Immature natural killer cell (primary cell): ENCODE results near the gene FOXN3. TPM values are rescaled to one million over a fixed set of nuclear protein-coding genes. Genes with fewer than 3 reads are reported as not detected.

Experiments used
- DNase-seq, 3 donors: peaks; one replicate each; pipeline ENCODE4 v3.0.0; 2022; ENCODE audit warnings: mixed read lengths in 1 of 3
- H3K27ac Mint-ChIP-seq, 6 donors: one replicate each; pipeline ENCODE4 v1.8.0; 2020; ENCODE audit warnings: mixed read lengths in 6 of 6, mild to moderate bottlenecking in 5 of 6, inconsistent platforms in 4 of 6, moderate library complexity in 3 of 6
- H3K27me3 Mint-ChIP-seq, 3 donors: one replicate each; pipeline ENCODE4 v1.8.0; 2020 to 2021; ENCODE audit warnings: low read depth in 3 of 3, mild to moderate bottlenecking in 3 of 3, mixed read lengths in 3 of 3, moderate library complexity in 3 of 3, inconsistent platforms in 1 of 3
- H3K36me3 Mint-ChIP-seq, 3 donors: one replicate each; pipeline ENCODE4 v1.8.0; 2020; ENCODE audit warnings: mixed read lengths in 3 of 3, inconsistent platforms in 2 of 3, mild to moderate bottlenecking in 2 of 3
- H3K4me1 Mint-ChIP-seq, 2 donors: one replicate each; pipeline ENCODE4 v1.8.0; 2020; ENCODE audit warnings: inconsistent platforms in 2 of 2, mild to moderate bottlenecking in 2 of 2, mixed read lengths in 2 of 2, moderate library complexity in 1 of 2
- H3K4me3 Mint-ChIP-seq, 5 donors: one replicate each; pipeline ENCODE4 v1.8.0; 2020; ENCODE audit warnings: mild to moderate bottlenecking in 5 of 5, mixed read lengths in 5 of 5, inconsistent platforms in 3 of 5, moderate library complexity in 3 of 5
- H3K9me3 Mint-ChIP-seq, 6 donors: one replicate each; pipeline ENCODE4 v1.8.0; 2020; ENCODE audit warnings: mild to moderate bottlenecking in 6 of 6, mixed read lengths in 6 of 6, inconsistent platforms in 4 of 6, moderate library complexity in 3 of 6
- polyA plus RNA-seq, 3 donors: library from polyadenylated mRNA; unstranded; fragments of 300-500 nt; fragmentation: Illumina TruSeq; gene quantifications; one replicate each; pipeline ENCODE4 v1.2.3, GENCODE V29; 2021

The FOXN3 gene
- polyA plus RNA-seq, 3 donors from 2014 or later, result 88.6 to 150 (median 102) TPM

DNA sequence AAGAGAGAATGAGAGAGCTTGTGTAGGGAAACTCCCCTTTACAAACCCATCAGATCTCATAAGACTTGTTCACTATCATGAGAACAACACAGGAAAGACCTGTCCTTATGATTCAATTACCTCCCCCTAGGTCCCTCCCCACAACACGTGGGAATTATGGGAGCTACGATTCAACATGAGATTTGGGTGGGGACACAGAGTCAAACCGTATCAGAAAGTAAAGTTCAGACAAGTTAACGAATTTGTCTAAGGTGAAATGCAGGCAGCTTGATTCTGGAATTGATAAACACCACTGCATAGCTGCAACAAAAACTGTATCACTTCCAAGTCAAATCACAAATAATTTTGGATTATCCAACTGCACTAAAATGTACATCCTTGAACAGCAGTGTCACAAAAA is 47.4 kb downstream of the FOXN3 start:
- H3K36me3 Mint-ChIP-seq, result no peaks in the 10 kb centered on the region
- peaks cover 85 to 87% of the 10 kb centered on the region in 2 donors for H3K4me1 Mint-ChIP-seq
- peak overlapping the region in 1 of 5 donors; percentile 15 for H3K4me3 Mint-ChIP-seq
- peak overlapping the region in 4 of 6 donors; percentile 34 to 77 (median 40) for H3K27ac Mint-ChIP-seq
- H3K27me3 Mint-ChIP-seq, result peaks cover 4 to 8% (median 5%) of the 10 kb centered on the region in 3 donors
- DNase-seq, result no peak
- H3K9me3 Mint-ChIP-seq, result no peaks in the 10 kb centered on the region

DNA sequence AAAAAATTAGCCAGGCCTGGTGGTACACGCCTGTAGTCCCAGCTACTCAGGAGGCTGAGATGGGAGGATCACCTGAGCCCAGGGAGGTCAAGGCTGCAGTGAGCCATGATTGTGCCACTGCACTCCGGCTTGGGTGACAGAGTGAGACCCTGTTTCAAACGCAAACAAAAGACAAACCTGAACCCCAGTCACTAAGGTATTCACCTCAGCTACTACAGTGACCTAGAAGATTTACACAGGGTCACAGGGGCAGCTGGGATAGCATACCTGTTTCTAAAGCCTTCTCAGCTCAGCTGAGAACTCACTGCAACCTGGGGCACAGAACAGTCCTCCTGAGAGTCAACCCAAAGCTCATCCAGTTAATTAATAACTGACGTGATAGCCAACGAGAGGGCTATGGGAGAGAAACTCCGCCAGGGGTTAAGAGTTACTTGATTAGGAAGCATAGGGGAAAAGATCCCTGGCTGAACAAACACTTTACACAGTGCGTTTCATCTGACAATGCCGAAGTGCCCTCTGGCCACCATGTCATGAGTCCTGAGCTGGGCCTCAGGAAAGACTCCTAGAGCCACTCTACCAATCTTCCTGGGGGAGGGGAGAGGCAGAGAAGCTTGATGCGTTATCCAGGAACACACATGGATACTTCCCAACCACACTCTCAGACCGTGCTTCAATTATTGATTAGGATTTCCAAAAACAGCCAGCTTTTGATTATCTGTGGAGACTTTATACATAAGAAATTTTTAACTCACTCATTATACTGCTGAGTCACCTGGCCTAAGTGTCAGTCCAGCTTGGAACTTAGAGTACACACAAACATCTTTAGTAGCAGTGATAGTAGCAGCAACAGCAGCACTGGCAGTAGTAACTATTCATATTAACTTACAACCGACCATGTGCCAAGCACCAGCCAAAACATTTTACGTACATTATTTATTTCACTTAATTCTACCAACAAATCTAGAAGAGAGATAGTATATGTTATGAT is 48.2 kb downstream of the FOXN3 start:
- Mint-ChIP-seq H3K36me3 (no peaks in the 10 kb centered on the region), H3K27me3 (peaks cover 5 to 12% (median 11%) of the 10 kb centered on the region in 3 donors), H3K4me3 (peak overlapping the region in 1 of 5 donors; percentile 25), H3K9me3 (no peaks in the 10 kb centered on the region), H3K27ac (peak overlapping the region in 4 of 6 donors; percentile 45 to 77 (median 62)), H3K4me1 (peaks cover 89% of the 10 kb centered on the region in 2 donors)
- no peak for DNase-seq

DNA sequence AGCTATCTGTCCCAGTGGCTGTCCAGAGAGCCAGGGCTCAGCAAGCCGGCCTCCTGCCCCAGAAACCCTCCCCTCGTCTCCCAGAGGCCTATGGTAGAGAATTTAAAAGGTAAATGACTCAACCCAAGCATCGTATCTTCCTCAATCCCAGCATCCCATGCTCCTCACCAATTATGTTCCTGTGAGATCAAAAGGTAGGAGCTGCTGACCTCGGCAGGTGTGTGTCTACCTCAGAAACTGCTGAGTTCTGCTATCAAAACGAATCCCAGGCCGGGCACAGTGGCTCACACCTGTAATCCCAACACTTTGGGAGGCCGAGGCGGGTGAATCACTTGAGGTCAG is 49.3 kb downstream of the FOXN3 start:
- H3K27ac Mint-ChIP-seq, result peak overlapping the region in 3 of 6 donors; percentile 11 to 73 (median 41)
- H3K4me1 Mint-ChIP-seq, result peaks cover 89 to 92% of the 10 kb centered on the region in 2 donors
- no peak for DNase-seq
- no peaks in the 10 kb centered on the region for H3K36me3 Mint-ChIP-seq
- peaks cover 14 to 21% (median 20%) of the 10 kb centered on the region in 3 donors for H3K27me3 Mint-ChIP-seq
- no peak overlapping the region for H3K4me3 Mint-ChIP-seq
- H3K9me3 Mint-ChIP-seq, result peaks cover 0 to 7% (median 5%) of the 10 kb centered on the region in 6 donors

DNA sequence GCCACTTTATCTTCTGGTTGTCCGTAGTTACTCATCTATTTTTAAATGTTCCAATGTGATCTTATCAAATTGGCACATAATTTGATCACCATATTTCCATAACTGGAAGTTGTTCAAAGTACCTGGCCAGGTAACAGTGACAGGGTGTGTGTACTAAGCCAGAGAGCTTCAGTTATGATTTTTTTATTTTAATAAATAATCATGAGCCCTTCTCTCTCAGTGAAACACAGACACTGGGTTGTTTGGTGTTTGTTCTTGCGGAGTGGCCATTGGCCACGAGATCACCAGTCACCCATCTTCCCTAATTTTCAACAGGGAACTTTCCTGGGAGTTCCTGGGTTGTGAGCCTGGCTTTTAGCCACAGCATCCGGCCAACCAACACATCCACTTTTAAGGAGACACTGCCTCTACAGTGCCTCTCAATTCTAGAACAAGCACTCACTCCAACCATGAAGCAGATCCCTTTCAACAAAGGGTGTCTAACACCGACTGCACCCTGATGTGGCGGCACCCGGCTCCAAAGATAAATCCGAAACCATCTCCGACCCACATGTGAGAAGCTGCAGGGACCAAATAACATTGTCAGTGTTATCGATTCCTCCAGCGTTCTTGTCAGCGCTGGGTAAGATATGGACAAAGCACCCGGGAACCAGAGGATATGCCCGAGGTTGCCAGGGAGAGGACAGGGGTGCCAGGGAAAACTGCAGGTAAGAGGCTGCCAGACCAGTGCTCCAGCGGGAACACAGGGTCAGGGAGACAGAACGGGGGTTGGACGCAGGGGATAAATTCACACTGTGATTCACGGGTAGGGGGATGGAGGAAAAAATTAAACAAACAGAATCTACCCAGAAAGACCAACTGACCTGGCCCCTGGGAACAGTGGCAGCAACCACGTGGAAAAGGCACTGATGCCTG is 49.9 kb downstream of the FOXN3 start:
- peaks cover 85 to 86% of the 10 kb centered on the region in 2 donors for H3K4me1 Mint-ChIP-seq
- no peak for DNase-seq
- no peaks in the 10 kb centered on the region for H3K36me3 Mint-ChIP-seq
- H3K27me3 Mint-ChIP-seq, result peaks cover 15 to 22% (median 20%) of the 10 kb centered on the region in 3 donors
- no peak overlapping the region for H3K4me3 Mint-ChIP-seq
- peaks cover 0 to 8% (median 5%) of the 10 kb centered on the region in 6 donors for H3K9me3 Mint-ChIP-seq
- peak overlapping the region in 4 of 6 donors; percentile 17 to 73 (median 35) for H3K27ac Mint-ChIP-seq

DNA sequence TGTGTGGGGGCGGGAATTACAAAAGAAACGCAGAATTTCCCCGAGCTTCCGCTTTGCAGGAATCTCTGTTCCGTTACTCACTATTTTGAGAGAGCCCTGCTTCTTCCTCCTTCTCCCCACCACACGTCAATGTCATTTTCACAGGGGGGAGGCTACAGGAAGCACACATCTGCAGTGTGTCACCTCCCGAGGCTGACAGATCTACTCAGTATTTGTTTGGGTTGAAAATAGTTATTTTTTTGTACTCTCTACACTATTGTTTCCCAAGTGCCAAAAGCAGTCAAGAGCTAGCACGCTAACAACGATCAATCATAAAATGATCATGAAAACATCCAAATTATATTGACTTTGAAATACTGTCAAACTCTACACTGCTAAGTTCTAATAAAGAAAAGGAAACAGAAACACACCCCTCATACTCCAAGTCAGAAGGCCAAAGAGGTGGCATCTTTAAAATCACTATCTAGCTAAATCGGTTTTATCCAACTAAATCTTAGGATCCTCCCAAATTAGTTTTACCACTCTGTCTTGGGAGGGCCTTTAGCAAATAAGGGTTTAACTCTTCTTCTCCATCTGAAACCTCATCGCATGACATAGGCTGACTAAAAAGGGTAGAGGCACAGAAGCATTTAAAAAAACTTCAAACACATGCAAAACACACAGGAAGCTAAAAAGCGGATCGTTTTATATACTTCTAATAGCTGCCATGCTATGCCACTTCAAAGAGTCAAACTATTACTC is 51.8 kb downstream of the FOXN3 start:
- H3K27ac Mint-ChIP-seq, result peak overlapping the region; percentile 86 to 95 (median 90)
- no peaks in the 10 kb centered on the region for H3K36me3 Mint-ChIP-seq
- peak; percentile 63 to 66 (median 65) for DNase-seq
- H3K4me1 Mint-ChIP-seq, result peaks cover 66 to 69% of the 10 kb centered on the region in 2 donors
- H3K27me3 Mint-ChIP-seq, result peaks cover 18 to 26% (median 23%) of the 10 kb centered on the region in 3 donors
- H3K4me3 Mint-ChIP-seq, result peak overlapping the region; percentile 77 to 92 (median 84)
- peaks cover 0 to 8% (median 5%) of the 10 kb centered on the region in 6 donors for H3K9me3 Mint-ChIP-seq

DNA sequence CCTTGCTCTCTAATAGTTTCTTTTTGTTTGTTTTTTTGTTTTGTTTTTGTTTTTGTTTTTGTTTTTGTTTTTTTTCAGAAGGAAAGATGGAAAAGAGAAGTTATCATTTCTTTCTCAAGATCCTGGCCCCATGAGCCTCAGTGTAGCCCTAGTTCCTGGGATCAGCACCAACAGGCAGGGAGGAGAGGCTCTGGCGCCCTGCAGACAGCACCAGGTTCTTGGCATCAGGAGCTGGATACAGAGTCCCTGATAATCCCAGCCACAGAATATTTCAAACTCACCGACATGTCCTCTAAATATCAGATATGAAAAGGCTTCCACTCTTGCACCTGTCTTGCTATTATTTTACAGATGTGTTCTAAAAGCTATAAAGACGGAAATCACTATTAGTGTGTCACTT is 52.7 kb downstream of the FOXN3 start:
- peak overlapping the region; percentile 77 to 92 (median 84) for H3K4me3 Mint-ChIP-seq
- H3K27ac Mint-ChIP-seq, result peak overlapping the region in 5 of 6 donors; percentile 85 to 91 (median 89)
- DNase-seq, result no peak
- H3K4me1 Mint-ChIP-seq, result peaks cover 60 to 66% of the 10 kb centered on the region in 2 donors
- H3K36me3 Mint-ChIP-seq, result peaks cover 0 to 1% (median 0%) of the 10 kb centered on the region in 3 donors
- peaks cover 27 to 35% (median 32%) of the 10 kb centered on the region in 3 donors for H3K27me3 Mint-ChIP-seq
- peaks cover 0 to 13% (median 7%) of the 10 kb centered on the region in 6 donors for H3K9me3 Mint-ChIP-seq

DNA sequence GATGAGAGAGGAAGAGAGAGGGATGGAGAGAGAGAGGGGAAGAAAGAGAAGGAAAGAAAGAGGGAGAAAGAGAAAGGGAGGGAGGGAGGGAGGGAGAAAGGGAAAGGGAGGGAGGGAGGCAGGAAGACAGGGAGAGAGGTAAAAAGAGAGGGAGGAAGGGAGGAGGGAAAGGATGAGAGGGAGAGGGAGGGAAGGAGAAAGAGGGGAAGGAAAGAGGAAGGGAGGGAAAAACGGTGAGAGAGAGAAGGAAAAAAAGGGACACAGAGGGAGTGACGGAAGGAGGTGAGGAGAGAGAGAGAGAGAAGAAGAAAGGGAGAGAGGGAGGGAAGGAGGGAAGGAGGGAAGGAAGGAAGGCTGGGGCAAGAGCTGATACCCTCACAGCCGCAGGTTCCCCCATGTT is 56.8 kb downstream of the FOXN3 start:
- DNase-seq, result no peak
- peaks cover 54 to 62% of the 10 kb centered on the region in 2 donors for H3K4me1 Mint-ChIP-seq
- H3K4me3 Mint-ChIP-seq, result peak overlapping the region in 3 of 5 donors; percentile 40 to 53 (median 42)
- H3K36me3 Mint-ChIP-seq, result peaks cover 0 to 4% (median 3%) of the 10 kb centered on the region in 3 donors
- peaks cover 29 to 41% (median 38%) of the 10 kb centered on the region in 3 donors for H3K27me3 Mint-ChIP-seq
- H3K27ac Mint-ChIP-seq, result peak overlapping the region; percentile 66 to 94 (median 79)
- H3K9me3 Mint-ChIP-seq, result peaks cover 0 to 15% (median 7%) of the 10 kb centered on the region in 6 donors

DNA sequence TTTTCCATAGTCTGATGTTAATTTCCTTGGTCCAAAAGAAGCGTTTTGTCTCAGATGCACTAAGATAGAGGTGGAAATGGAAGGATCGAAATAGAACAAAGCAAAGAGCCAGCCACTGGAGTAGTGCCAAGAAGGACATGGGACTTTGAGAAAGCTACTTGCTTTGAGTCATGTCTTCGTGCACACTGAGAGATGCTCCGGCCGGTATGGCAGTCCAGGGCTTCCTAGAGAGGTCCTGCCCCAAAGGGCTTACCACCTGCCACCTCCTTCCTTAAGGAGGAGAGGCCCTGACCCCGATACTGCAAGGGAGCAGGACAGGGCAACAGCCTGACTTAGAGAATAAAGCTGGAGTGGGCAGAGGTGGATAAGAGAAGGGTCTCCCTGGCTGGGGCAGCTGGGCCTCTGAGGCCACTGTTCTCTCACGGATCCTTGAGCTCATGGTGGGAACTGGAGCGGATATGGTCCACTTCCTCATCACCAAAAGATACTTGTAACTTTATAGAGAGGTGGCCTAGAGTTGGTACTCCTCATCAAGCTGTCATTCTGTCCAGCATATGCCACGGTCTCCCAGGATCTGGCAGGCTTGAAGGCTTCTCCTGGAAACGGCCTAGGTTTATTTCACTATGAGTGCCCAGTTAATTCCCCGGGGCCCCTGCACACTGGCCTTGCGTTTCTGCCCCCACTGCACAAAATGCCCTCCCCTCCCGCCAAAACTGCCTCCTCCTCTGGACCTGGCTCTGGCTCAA is 57.4 kb downstream of the FOXN3 start:
- peaks cover 49 to 57% of the 10 kb centered on the region in 2 donors for H3K4me1 Mint-ChIP-seq
- H3K36me3 Mint-ChIP-seq, result peaks cover 0 to 4% (median 3%) of the 10 kb centered on the region in 3 donors
- H3K27me3 Mint-ChIP-seq, result peaks cover 26 to 37% (median 33%) of the 10 kb centered on the region in 3 donors
- DNase-seq, result no peak
- H3K9me3 Mint-ChIP-seq, result peaks cover 0 to 15% (median 7%) of the 10 kb centered on the region in 6 donors
- H3K27ac Mint-ChIP-seq, result peak overlapping the region in 5 of 6 donors; percentile 50 to 94 (median 82)
- peak overlapping the region in 4 of 5 donors; percentile 3 to 57 (median 45) for H3K4me3 Mint-ChIP-seq

DNA sequence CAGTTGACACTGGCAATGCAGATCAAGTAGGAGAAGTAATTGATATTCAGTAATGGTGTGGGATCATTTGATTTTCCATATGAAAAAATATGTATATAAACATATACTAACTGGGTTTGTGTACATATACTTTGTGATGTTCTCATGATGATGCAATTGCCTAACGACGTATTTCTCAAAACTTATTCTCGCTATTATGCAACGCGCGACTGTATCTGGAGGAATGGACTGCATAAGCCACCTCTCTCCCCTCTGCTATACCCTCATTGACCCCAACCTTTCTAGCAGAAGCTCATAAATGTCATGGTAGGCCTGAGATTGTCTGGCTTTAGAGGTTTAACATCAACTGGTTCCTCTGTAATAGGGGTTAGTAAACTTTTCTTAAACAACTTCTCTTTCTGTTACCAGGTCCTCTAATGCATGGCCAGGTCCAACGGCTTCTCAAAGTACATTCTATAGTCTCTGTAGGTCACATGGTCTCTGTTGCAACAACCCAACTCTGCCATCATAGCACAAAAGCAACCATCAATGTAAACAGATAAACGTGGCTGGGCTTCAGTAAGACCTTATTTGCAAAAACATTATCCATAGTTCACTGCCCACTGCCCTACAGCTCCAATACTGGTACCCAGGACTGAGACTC is 59.3 kb downstream of the FOXN3 start:
- DNase-seq, result no peak
- Mint-ChIP-seq H3K36me3 (peaks cover 0 to 4% (median 3%) of the 10 kb centered on the region in 3 donors), H3K4me1 (peaks cover 41 to 51% of the 10 kb centered on the region in 2 donors), H3K27ac (peak overlapping the region in 1 of 6 donors; percentile 6), H3K27me3 (peaks cover 17 to 22% (median 20%) of the 10 kb centered on the region in 3 donors), H3K9me3 (peaks cover 0 to 9% (median 3%) of the 10 kb centered on the region in 6 donors), H3K4me3 (no peak overlapping the region)

DNA sequence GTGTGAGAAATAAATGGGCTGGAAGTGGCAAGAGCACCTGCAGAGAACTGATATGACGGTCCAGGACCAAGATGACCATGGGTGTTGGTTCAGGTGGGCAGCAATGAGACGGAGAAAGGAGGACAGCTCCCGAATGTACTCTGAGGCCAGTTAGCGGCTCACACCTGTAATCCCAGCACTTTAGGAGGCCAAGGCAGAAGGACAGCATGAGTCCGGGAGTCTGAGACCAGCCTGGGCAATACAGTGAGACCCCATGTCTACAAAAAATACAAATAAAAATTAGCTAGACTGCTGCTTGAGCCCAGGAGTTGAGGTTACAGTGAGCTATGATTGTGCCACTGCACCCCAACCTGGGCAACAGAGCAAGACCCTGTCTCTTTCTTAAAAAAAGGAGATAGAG is 60.1 kb downstream of the FOXN3 start:
- Mint-ChIP-seq H3K36me3 (peaks cover 0 to 4% (median 3%) of the 10 kb centered on the region in 3 donors), H3K9me3 (peaks cover 0 to 7% (median 2%) of the 10 kb centered on the region in 6 donors), H3K27ac (peak overlapping the region in 1 of 6 donors; percentile 24), H3K27me3 (peaks cover 15 to 22% (median 19%) of the 10 kb centered on the region in 3 donors), H3K4me3 (no peak overlapping the region), H3K4me1 (peaks cover 49 to 57% of the 10 kb centered on the region in 2 donors)
- no peak for DNase-seq

DNA sequence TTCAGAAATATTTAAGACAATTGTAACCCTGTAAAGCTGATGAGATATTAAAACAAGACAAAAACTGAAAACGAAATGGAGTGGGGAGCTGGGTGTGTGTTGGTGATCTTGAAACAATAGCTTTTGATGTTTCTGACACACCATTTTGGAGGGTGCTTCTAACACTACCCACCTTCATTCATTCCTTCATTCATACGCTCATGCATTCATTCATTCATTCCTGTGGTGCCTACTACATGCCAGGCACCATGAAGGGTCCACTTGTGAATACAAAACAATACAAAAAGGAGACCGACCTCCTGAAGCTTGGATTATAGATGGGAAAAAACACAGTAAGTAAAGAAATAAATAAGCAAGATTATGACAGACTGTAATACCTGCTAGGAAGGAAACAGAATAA is 60.5 kb downstream of the FOXN3 start:
- Mint-ChIP-seq H3K27me3 (peaks cover 15 to 23% (median 19%) of the 10 kb centered on the region in 3 donors), H3K4me1 (peaks cover 53 to 61% of the 10 kb centered on the region in 2 donors), H3K36me3 (peaks cover 0 to 4% (median 3%) of the 10 kb centered on the region in 3 donors), H3K27ac (peak overlapping the region in 2 of 6 donors; percentile 8 to 24), H3K9me3 (peaks cover 0 to 7% (median 2%) of the 10 kb centered on the region in 6 donors), H3K4me3 (no peak overlapping the region)
- no peak for DNase-seq
